HEK293T (cell line): Measurements from ENCODE around the gene HIVEP2.

ENCODE experiments used
- BHLHE40 ChIP-seq: fragments of 450-650 bp; IDR thresholded peaks from 2 replicates; pipeline ENCODE4 v1.6.1; 2016; ENCODE audit warnings: mild to moderate bottlenecking, moderate library complexity, borderline replicate concordance
- FOXK2 ChIP-seq: fragments of 450-650 bp; IDR thresholded peaks from 2 replicates; pipeline ENCODE4 v1.6.1; 2016; ENCODE audit warnings: mild to moderate bottlenecking
- SP1 ChIP-seq: fragments of 450-650 bp; IDR thresholded peaks from 2 replicates; pipeline ENCODE4 v1.6.1; 2017

GRCh38 chr6:142867355-142867801 is 77.6 kb downstream of the HIVEP2 start:
- TF ChIP-seq BHLHE40 (no peak), FOXK2 (no peak), SP1 (no peak)
